T-helper 1 cell treated with Interleukin-12 subunit alpha and Interleukin-12 subunit beta and Interleukin-4 antibody, amounts not matched to agents 30 ng/mL and 1 ng/mL, for 36 hours (primary cell): ENCODE results near the gene FASN. TPM values are rescaled to one million over a fixed set of nuclear protein-coding genes. Genes with fewer than 3 reads are reported as not detected.
"Not testable (repeated sequence)": the region's sequence is repeated elsewhere in the genome, so short reads cannot be mapped to it uniquely, and the experiment has no call there.

Source experiments
- intact Hi-C: fragments of 100-400 bp; cut with micrococcal nuclease; formaldehyde crosslinking; loops from one replicate; pipeline ENCODE4 v1.15.1; 2024
- total RNA-seq: library from RNA; stranded (reverse); gene quantifications from 2 replicates; pipeline ENCODE4 v1.2.3, GENCODE V29; 2022

Gene FASN
- total RNA-seq = 184 and 185 TPM in 2 replicates

- intact Hi-C loops = loop anchor here (1.0 to 5.0 kb wide), 10 partner anchors 8 to 238 kb away; partner anchors contain the start of genes ASPSCR1, DCXR, DUS1L and GPS1
Measured at GRCh38 chr17:82098169-82098938, at the start of gene FASN. TSS of gene FASN (minus strand) at chr17:82098236. CDS start at chr17:82096445, 1,791 bp downstream.

- intact Hi-C loops = no loop called here
Measured at GRCh38 chr17:82146663-82147654, 48.9 kb upstream of the FASN start.

DNA sequence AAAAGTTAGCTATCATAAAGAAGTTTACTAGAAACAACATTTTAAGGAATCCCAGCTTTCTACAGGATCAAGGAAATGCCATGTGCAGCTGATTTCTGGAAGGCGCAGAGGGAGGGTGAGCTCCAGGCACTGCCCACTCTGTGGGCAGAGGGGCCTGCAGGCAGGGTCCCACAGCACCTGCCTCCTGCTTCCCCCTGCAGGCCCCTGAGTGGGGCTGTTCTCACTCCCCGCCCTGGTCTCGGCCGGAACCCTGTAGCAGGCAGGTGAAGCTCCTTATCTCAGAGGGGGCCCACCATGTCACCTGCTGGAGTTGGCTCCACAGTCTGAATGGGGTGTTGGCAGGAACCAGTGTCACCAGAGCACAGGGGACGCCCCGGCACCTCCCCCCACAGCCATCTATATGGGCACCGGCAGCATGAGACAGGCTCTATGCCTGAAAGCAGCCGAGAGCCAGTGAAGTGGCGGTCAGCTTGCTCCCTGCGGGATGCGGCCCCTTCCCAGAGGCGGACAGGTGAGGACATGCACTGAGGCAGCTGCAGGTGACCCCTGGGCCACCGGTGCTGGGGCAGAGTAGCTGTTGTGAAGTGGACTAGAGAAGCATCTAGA lies 47.6 kb upstream of the FASN start:
- intact Hi-C loops = no loop called here

DNA sequence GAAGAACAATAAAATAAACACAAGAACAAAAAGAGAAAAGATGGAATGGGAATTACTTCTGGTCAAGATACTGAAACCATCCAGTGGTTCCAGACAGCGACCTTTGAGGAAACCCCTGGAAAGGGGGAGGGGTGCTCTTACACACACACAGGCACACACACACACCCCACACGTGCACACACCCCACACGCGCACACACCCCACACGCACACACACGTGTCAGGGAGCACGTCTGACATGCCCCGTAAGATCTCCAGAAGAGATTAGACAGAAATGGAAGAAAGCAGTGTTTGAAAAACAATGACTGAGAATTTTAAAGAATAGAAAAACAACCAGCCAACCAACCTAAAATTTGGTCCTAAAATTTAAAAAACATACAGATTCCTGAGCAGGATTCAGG lies 45.3 kb upstream of the FASN start:
- intact Hi-C loops = no loop called here

- intact Hi-C loops = loop anchor here (1.0 kb wide), 1 partner anchor 20 kb away; no protein-coding TSS in a partner anchor
Measured at GRCh38 chr17:82139961-82140360, 41.9 kb upstream of the FASN start.

DNA sequence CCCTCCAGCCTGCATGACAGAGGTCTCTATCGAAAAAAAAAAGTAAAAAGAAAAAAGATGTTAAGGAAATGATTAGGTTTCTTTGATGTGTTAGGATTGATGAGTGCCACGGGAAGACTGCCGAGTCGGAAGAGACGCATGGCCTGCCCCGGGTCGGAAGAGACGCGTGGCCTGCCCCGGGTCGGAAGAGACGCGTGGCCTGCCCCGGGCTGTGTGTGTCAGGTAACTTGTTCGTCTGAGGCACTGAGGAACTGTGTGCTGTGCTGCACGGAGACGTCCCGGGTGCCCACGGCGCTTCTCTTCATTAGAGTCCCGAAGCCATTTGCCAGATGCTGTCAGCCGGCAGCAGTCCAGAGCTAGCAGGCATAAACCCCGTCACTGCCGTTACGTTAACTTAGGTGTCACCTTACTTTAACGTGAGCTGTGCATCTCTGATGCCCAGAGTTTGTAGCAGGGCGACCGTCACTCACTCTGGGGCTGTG lies 40.5 kb upstream of the FASN start:
- intact Hi-C loops = no loop called here

- intact Hi-C loops = no loop called here
Measured at GRCh38 chr17:82134101-82134500, 36.1 kb upstream of the FASN start.

GRCh38 chr17:82133166-82133953 lies 35.3 kb upstream of the FASN start:
- intact Hi-C loops = not testable (repeated sequence)

DNA sequence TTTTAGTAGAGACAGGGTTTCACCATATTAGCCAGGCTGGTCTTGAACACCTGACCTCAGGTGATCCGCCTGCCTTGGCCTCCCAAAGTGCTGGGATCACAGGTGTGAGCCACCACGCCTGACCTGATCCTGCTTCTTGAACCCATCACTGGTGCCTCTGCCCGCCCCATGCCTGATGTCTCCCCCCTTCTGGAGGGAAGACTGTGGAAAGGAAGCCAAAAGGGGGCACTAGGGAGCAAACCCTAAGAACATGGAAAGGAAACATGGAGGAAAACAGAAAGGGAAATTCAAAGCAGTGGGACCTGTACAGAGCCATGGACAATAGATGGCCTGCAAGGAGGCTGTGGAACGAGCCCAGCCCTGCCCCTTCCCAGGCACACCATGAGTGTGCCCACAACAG lies 31.1 kb upstream of the FASN start:
- intact Hi-C loops = no loop called here

DNA sequence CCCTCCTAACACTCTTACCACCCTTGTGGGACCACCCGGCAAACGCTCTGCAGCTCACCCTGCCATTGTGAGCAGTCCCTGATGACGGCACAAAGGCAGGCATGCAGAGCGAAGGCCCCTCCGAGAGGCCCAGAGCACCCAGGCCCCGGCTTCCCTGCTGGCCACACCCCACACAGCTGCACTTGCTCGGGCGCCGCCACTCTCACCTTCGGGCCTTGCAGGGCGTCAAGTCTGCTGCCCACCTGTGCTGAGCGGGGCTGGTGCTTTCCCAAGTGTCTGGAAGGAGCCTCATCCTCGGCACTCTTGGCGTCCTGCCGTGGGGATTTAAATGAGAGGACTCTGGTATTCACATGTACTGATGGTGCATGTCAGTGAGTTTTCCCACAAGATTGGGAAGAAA lies 30.3 kb upstream of the FASN start:
- intact Hi-C loops = no loop called here

- intact Hi-C loops = loop anchor here (2.0 kb wide), 1 partner anchor 27 kb away; no protein-coding TSS in a partner anchor
Measured at GRCh38 chr17:82127704-82128103, 29.7 kb upstream of the FASN start.

DNA sequence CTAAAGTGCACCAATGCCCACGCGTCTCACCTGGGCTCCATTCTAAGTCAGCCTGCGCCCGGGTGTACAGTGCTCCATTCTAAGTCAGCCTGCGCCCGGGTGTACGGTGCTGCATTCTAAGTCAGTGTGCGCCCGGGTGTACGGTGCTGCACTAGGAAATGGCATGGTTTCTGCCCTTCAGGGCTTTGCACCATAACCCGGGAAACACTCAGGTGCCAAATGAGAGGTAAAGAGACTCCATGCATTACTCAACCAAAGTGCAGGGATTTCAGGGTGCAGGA lies 29.2 kb upstream of the FASN start:
- intact Hi-C loops = loop anchor here (2.0 kb wide), 1 partner anchor 28 kb away; no protein-coding TSS in a partner anchor

DNA sequence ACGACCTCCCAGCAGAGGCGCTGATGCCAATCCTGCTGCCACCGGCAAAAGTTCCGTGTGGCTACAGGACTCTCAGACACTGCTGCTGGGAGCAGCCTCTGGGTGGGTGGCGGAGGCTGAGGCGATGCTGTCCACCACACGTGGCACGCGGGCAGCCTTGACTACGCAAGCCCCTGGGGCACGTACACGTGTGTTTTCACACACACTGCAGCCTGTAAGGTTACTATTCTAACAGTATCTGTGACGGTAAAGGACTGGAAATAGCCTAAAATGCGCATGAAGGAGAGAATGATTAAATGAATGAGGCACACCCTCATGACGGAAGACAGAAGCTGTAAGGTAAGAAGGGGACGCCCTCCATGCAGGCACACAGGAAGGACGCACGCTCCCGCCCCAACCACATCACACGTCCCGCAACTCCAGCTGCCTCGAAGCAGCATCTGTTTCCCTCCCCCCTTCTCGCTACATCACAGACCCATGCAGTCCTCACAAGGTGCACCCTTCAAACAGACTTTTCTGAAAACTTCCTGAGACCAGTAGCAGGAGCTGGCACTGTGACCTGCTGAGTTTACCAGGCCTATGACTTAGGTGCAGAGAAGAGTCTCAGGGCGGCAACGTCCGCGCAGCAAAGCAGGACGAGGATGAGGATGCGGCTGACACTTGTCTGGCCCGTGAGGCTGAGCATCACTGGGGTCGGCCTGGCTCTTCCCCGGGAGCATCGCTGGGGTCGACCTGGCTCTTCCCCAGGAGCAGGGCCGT lies 28.7 kb upstream of the FASN start:
- intact Hi-C loops = loop anchor here (1.0 to 2.0 kb wide), 3 partner anchors 20 to 28 kb away; partner anchors contain the start of gene FASN

- intact Hi-C loops = no loop called here
Measured at GRCh38 chr17:82124101-82124500, 26.1 kb upstream of the FASN start.

- intact Hi-C loops = no loop called here
Measured at GRCh38 chr17:82121660-82122629, 23.9 kb upstream of the FASN start.

DNA sequence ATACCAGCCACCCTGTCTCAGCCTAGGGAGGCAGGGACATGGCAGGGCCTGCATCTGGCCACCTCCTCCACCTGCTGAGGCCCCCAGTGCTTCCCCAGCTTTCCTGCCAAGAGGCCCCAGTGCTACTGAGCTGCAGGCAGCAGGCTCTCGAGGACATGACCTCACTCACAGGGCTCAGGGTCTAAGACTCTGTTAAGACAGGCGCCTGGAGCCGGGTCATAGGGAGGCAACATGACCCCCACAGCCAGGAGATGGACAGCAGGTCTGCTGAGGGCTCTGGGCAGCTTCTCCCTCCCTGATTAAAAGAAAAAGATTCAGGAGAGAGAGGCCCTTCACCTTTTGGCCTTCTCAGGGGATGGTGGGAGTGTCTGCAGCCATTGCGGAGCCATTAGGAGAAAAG lies 23.2 kb upstream of the FASN start:
- intact Hi-C loops = no loop called here

DNA sequence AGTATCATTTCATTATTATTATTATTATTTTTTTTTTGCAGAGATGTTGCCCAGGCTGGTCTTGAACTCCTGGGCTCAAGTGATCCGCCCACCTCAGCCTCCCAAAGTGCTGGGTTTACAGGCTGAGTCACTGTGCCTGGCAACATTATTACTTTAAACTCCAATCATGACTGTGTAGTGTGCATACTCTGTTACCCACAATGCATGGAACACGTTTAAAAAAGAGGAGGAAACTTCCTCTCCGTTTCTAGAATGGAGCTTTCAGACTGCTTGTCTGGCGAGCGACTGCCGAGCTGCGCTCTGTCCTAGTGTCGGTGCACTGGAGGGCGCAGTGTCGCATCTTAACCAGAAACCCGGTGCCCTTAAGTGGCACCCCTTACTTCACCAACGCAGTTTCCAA lies 22.1 kb upstream of the FASN start:
- intact Hi-C loops = loop anchor here (1.0 kb wide), 1 partner anchor 20 kb away; no protein-coding TSS in a partner anchor

DNA sequence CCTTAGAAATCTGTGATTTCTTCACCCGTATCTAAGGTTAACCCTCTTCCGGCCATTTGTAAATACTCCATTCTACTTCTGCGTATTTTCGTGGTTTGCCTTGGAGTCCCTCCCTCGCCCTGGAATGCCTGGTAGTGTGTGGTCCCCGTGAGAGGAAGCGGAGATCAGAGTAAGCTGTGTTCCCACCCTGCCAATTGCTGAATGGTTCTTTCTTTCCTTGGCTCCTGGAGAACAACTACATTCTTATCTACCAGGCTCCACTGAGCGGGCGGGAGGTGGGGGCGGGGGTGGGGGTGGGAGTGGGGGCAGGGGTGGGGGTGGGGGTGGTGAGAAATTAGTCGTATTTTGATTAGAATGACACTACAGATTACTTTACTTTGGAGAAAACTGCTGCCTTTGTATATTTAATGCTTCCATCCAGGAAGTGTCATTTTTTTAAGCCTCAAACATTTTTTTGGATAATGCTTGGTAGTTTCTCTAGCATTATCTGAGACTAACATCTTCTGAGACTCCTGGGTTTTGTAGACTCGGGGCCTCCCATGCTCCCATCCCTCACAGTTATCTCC lies 20.9 kb upstream of the FASN start:
- intact Hi-C loops = no loop called here
